Loucy (cell line): Measurements from ENCODE around the gene EFR3B.

Source experiments
- EZH2phosphoT487 ChIP-seq: fragments of 200-600 bp; IDR thresholded peaks from 2 replicates; pipeline ENCODE4 v1.6.1; 2018; ENCODE audit warnings: antibody characterized with exemption, mild to moderate bottlenecking, moderate library complexity, borderline replicate concordance
- TF ChIP-seq, protein P1 (sequence below): fragments of 200-600 bp; sonication (generic); conservative IDR thresholded peaks from 2 replicates; pipeline ENCODE4 v1.5.1; 2014; ENCODE audit warnings: mild to moderate bottlenecking, antibody characterized with exemption, low read length

DNA sequence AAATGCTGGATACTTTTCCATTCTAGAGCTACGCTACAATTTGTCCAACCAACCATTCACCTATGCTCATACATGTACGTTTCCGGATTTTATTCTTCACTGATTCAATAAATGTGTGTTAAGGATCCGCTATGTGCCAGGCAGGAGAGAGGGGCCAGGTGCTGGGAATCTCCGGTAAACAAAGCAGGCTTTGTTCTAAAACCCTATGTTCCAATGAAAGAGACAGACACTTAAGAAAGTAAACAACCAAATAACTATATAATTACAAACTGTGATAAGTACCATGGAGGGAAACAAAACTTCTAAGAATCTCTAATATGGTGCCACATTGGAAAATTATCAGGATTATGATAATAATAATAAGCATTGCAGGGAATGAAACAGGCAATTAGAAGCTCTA lies 148.7 kb downstream of the EFR3B start:
- TF ChIP-seq, protein P1, sequence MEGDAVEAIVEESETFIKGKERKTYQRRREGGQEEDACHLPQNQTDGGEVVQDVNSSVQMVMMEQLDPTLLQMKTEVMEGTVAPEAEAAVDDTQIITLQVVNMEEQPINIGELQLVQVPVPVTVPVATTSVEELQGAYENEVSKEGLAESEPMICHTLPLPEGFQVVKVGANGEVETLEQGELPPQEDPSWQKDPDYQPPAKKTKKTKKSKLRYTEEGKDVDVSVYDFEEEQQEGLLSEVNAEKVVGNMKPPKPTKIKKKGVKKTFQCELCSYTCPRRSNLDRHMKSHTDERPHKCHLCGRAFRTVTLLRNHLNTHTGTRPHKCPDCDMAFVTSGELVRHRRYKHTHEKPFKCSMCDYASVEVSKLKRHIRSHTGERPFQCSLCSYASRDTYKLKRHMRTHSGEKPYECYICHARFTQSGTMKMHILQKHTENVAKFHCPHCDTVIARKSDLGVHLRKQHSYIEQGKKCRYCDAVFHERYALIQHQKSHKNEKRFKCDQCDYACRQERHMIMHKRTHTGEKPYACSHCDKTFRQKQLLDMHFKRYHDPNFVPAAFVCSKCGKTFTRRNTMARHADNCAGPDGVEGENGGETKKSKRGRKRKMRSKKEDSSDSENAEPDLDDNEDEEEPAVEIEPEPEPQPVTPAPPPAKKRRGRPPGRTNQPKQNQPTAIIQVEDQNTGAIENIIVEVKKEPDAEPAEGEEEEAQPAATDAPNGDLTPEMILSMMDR, result no peak
- no peak for TF ChIP-seq EZH2phosphoT487
